Psoas muscle (tissue), 8 donors: Measurements from ENCODE around the gene GPX4. TPM values are rescaled to one million over a fixed set of nuclear protein-coding genes. Genes with fewer than 3 reads are reported as not detected.

ENCODE experiments used
- ATAC-seq, 4 donors: fragments of 200-7000 bp; cut with Tn5 transposase; one replicate each; pipeline ENCODE4 v1.9.1; 2020; ENCODE audit warnings: moderate library complexity in 3 of 4, mild to moderate bottlenecking in 2 of 4
- DNase-seq, 2 donors: peaks; one replicate each; pipeline ENCODE4 v3.0.0-alpha.2; 2020
- H3K27ac ChIP-seq: fragments of 200-600 bp; one replicate; pipeline ENCODE4 v1.8.0; 2022
- H3K27me3 ChIP-seq, 3 donors: fragments of 200-600 bp in 1 of 3; one replicate each; pipeline versions ENCODE4 v1.6.1 to v1.8.0; 2013 to 2022; ENCODE audit warnings: low read length in 2 of 3, mild to moderate bottlenecking in 2 of 3, moderate library complexity in 1 of 3; ENCODE audit not compliant: insufficient read depth in 3 of 3
- H3K36me3 ChIP-seq, 2 donors: fragments of 200-600 bp in 1 of 2; one replicate each; pipeline versions ENCODE4 v1.6.1 to v1.8.0; 2013 to 2022; ENCODE audit warnings: low read depth in 1 of 2, mild to moderate bottlenecking in 1 of 2, moderate library complexity in 1 of 2; ENCODE audit not compliant: insufficient read depth in 1 of 2
- H3K4me1 ChIP-seq: fragments of 200-600 bp; one replicate; pipeline ENCODE4 v1.8.0; 2022
- H3K4me3 ChIP-seq: fragments of 200-600 bp; one replicate; pipeline ENCODE4 v1.8.0; 2022; ENCODE audit warnings: mild to moderate bottlenecking
- H3K9me3 ChIP-seq: fragments of 200-600 bp; one replicate; pipeline ENCODE4 v1.8.0; 2022
- CTCF ChIP-seq: fragments of 200-600 bp; IDR thresholded peaks from one replicate; pipeline ENCODE4 v1.8.0; 2022; ENCODE audit warnings: antibody characterized with exemption
- WGBS, 3 donors: extraction: QIAGEN DNeasy Blood & Tissue Kit; methylation state at CpG; one replicate each; pipeline versions ENCODE4 v1.1.6 to v1.1.7; 2013; 5-methylcytosine and 5-hydroxymethylcytosine counted together
- intact Hi-C, 2 donors: fragments of 100-400 bp; cut with DNase I; formaldehyde crosslinking; loops; one replicate each; pipeline versions ENCODE4 v1.11.0 to v1.14.2; 2022
- long read RNA-seq, 2 donors: library from polyadenylated mRNA; unstranded; transcript quantifications; one replicate each; pipeline ENCODE4 v2.0.0, GENCODE V29; 2021
- polyA plus RNA-seq, 3 donors: library from polyadenylated mRNA; stranded (reverse); fragments of 200-250 nt; gene quantifications; one replicate each; pipeline ENCODE4 v1.2.3, GENCODE V29; 2013
- total RNA-seq, 4 donors: library from RNA; stranded (reverse); fragmentation: NEBNext Ultra II Directional in 2 of 4; extraction: Animal tissue kit (Norgen Biotek cat#: 25700) in 2 of 4; gene quantifications; one replicate each; pipeline versions ENCODE4 v1.2.1 to v1.2.4, GENCODE V29; 2021 to 2023
- donor health status: healthy with polysubstance abuse.
- donor health status: DM: no; HTN: no; CAD: no; lungs with moderate emphysema.
- donor health status: Bipolar disorder and iron deficiency.
- donor health status: healthy.
- donor health status: DM: yes; HTN: yes; CAD: no.
- donor health status: DM: no; HTN: no; CAD: no.
- donor health status: DM: no; HTN: no; CAD: no.
- donor health status: DM: yes; HTN: yes; CAD: no.

GPX4 gene
- 100 to 1,000 TPM; 279 to 560 (median 304) TPM for total RNA-seq
- polyA plus RNA-seq, result 100 to 1,000 TPM; 490 to 762 (median 618) TPM
- long read RNA-seq, donor 1, transcript GPX4-204 (6 exons, 536 nt), result minor isoform, 23 of 363 reads
- long read RNA-seq, donor 1, transcript GPX4-201 (7 exons, 919 nt), result major isoform, 238 of 363 reads
- long read RNA-seq, donor 1, partial matches to known transcripts, result 66 of 363 reads
- long read RNA-seq, donor 1, other reads (novel, unspliced or antisense), result 33 of 363 reads
- long read RNA-seq, donor 2, transcript GPX4-204 (6 exons, 536 nt), result minor isoform, 17 of 274 reads
- long read RNA-seq, donor 2, transcript GPX4-201 (7 exons, 919 nt), result major isoform, 176 of 274 reads
- long read RNA-seq, donor 2, partial matches to known transcripts, result 25 of 274 reads
- long read RNA-seq, donor 2, other reads (novel, unspliced or antisense), result 51 of 274 reads

GRCh38 chr19:1103708-1104310 is at the start of gene GPX4:
Gene GPX4 (plus strand): TSS chr19:1103994. CDS start chr19:1104044, 50 bp downstream.
- Histone ChIP-seq H3K9me3 (no peaks in the 10 kb centered on the region), H3K27ac (peak within 1 kb of the TSS; percentile 97), H3K4me3 (peak within 1 kb of the TSS; percentile 88), H3K4me1 (peaks cover 28% of the 10 kb centered on the region), H3K36me3 (peaks cover 8 to 28% of the 10 kb centered on the region in 2 donors), H3K27me3 (no peaks in the 10 kb centered on the region)
- TF ChIP-seq CTCF, result no peak
- peak; percentile 80 to 86 (median 82) for ATAC-seq
- WGBS, 3 donors, result 0% methylated on average over 57 to 75 of the region's 75 CpGs
- intact Hi-C loops, result no loop called here
- peak; percentile 100 for DNase-seq

GRCh38 chr19:1054102-1055027 is 49.4 kb upstream of the GPX4 start:
- WGBS, 3 donors, result 89 to 92% (median 92%) methylated on average over 23 to 28 of the region's 28 CpGs
- DNase-seq, result no peak

GRCh38 chr19:1055028-1055425 is 48.8 kb upstream of the GPX4 start:
- Histone ChIP-seq H3K27ac (no peak overlapping the region), H3K4me1 (no peaks in the 10 kb centered on the region), H3K4me3 (no peak overlapping the region), H3K27me3 (no peaks in the 10 kb centered on the region), H3K36me3 (peaks cover 0 to 53% of the 10 kb centered on the region in 2 donors), H3K9me3 (peaks cover 33% of the 10 kb centered on the region)
- no peak for ATAC-seq
- intact Hi-C loops, result no loop called here
- no peak for DNase-seq
- 94 to 96% (median 94%) methylated on average over 14 of the region's 14 CpGs for WGBS, 3 donors
- TF ChIP-seq CTCF, result no peak

More at GRCh38 chr19:1054102-1055027, 49.4 kb upstream of the GPX4 start:
- ATAC-seq, result no peak
- H3K27ac ChIP-seq, result no peak overlapping the region
- intact Hi-C loops, result no loop called here
- H3K4me1 ChIP-seq, result no peaks in the 10 kb centered on the region
- H3K36me3 ChIP-seq, result peaks cover 0 to 49% of the 10 kb centered on the region in 2 donors
- no peaks in the 10 kb centered on the region for H3K27me3 ChIP-seq
- TF ChIP-seq CTCF, result no peak
- H3K4me3 ChIP-seq, result no peak overlapping the region
- peaks cover 33% of the 10 kb centered on the region for H3K9me3 ChIP-seq

- Histone ChIP-seq H3K9me3 (peaks cover 33% of the 10 kb centered on the region), H3K27me3 (no peaks in the 10 kb centered on the region), H3K4me3 (no peak overlapping the region), H3K4me1 (no peaks in the 10 kb centered on the region), H3K27ac (no peak overlapping the region), H3K36me3 (peaks cover 0 to 53% of the 10 kb centered on the region in 2 donors)
- intact Hi-C loops, result no loop called here
- TF ChIP-seq CTCF, result no peak
- WGBS, 3 donors, result 96 to 98% (median 97%) methylated on average over 18 to 20 of the region's 20 CpGs
- ATAC-seq (peak in 1 of 4 donors; percentile 22), DNase-seq (peak in 1 of 2 donors; percentile 48)
Observed at GRCh38 chr19:1055886-1056620, 47.7 kb upstream of the GPX4 start.
